DND-41 (cell line): ENCODE data around the gene PCK1.

Experiments used
- CTCF ChIP-seq: IDR thresholded peaks from 2 replicates; pipeline ENCODE4 v1.5.1; 2012; ENCODE audit warnings: borderline replicate concordance, low read length, moderate library complexity, mild to moderate bottlenecking; ENCODE audit not compliant: poor library complexity, severe bottlenecking; ENCODE audit errors: extremely low read depth
- EZH2 ChIP-seq: IDR thresholded peaks from 3 replicates; pipeline ENCODE4 v1.6.1; 2012; ENCODE audit warnings: borderline replicate concordance, low read depth, mild to moderate bottlenecking, moderate library complexity, low read length, inconsistent platforms; ENCODE audit not compliant: severe bottlenecking

DNA sequence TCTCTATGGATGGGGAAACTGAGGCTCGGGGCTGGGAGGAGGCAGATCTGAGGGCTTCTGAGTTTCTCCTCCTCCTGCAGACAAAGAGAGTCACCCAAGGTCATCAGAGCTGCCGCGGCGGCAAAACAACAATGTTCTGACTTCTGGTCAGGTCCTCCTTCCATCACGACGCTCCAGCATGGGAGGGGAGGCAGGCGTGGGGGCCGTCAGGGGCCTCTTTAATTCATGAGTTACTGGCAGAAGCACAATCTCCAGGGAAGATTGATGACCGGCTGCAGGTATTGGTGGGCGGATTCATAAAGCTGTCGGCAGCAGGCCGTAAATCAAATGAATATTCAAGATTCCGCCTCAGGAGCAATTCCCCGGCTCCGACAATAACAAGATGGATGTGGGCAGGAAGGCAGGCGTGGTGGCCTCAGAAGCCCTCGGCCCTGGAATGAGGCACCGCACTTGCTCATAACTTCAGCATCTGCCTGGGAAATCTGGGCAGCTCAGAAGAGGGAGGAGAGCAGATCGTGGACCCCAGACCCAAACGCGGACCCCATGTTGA lies 19.1 kb downstream of the PCK1 start:
- TF ChIP-seq EZH2 (no peak), CTCF (no peak)
